Mucosa of rectum (tissue), 2 donors: ENCODE measurements around the gene ACRBP.
A peak's percentile ranks its signal among the peaks of the same experiment; 100 is the strongest.
"Not testable (repeated sequence)": the region's sequence is repeated elsewhere in the genome, so short reads cannot be mapped to it uniquely, and the experiment has no call there.

Source experiments
- H3K27ac ChIP-seq, 2 donors: one replicate each; pipeline ENCODE4 v1.7.0; 2013; ENCODE audit warnings: inconsistent platforms in 2 of 2, low read depth in 2 of 2, low read length in 2 of 2
- H3K27me3 ChIP-seq, 2 donors: one replicate each; pipeline ENCODE4 v1.7.0; 2013; ENCODE audit warnings: low read length in 2 of 2; ENCODE audit not compliant: control insufficient read depth in 2 of 2, insufficient read depth in 2 of 2
- H3K36me3 ChIP-seq, 2 donors: one replicate each; pipeline ENCODE4 v1.7.0; 2013; ENCODE audit warnings: low read length in 2 of 2; ENCODE audit not compliant: control insufficient read depth in 2 of 2, insufficient read depth in 2 of 2
- H3K4me1 ChIP-seq, 2 donors: one replicate each; pipeline ENCODE4 v1.7.0; 2013; ENCODE audit warnings: low read length in 2 of 2, mild to moderate bottlenecking in 1 of 2; ENCODE audit not compliant: control insufficient read depth in 2 of 2, insufficient read depth in 2 of 2
- H3K4me3 ChIP-seq, 2 donors: one replicate each; pipeline ENCODE4 v1.7.0; 2013; ENCODE audit warnings: low read length in 2 of 2
- H3K9ac ChIP-seq, 2 donors: one replicate each; pipeline ENCODE4 v1.7.0; 2013; ENCODE audit warnings: low read length in 2 of 2, low read depth in 1 of 2, mild to moderate bottlenecking in 1 of 2
- H3K9me3 ChIP-seq, 2 donors: one replicate each; pipeline ENCODE4 v1.7.0; 2013; ENCODE audit warnings: low read length in 2 of 2; ENCODE audit not compliant: control insufficient read depth in 2 of 2
- donor health status: healthy.
- donor health status: Normal muscosa, but diverticular disease.

Gene ACRBP

DNA sequence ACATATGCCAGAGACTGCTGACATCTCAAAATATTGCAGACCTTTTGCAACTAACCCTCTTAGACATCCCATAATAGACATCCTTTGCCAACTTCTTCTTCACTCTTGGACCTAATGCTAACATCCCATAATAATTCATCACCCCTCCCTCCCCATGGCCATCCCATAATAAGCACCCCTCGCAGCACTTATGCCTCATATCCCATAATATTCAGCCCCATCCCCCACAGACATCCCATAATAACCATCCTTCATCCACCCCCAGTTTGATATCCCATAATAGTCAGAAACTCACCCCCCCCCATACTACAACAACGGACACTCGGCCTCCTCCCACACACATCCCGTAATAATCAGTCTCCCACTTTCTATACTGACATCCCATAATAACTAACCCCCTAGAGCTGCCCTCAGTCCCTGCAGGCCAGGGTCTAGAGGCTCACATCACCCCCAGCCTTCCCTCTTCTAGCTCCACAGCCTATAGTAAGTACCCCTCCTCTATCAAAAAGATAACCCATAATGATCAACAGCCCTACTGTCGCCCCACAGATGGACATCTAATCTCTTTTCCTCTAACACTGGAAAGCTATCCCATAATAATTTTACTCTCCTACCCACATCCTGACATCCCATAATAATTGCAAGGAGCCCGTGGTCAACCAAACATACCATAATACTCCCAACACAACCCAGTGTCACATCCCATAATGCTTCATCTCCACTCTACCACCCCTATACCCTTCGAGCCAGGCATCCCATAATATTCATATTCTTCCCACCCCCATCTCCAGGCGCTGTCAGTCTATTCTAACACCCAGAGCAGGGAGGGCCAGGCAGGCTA, 39.3 kb downstream of the ACRBP start:
- H3K9ac ChIP-seq = no peak overlapping the region
- H3K27ac ChIP-seq = peak overlapping the region; percentile 90 to 95
- peaks cover 45 to 48% of the 10 kb centered on the region in 2 donors for H3K4me1 ChIP-seq
- H3K4me3 ChIP-seq = no peak overlapping the region
- H3K9me3 ChIP-seq = no peaks in the 10 kb centered on the region
- no peaks in the 10 kb centered on the region for H3K27me3 ChIP-seq
- H3K36me3 ChIP-seq = peaks cover 2 to 4% of the 10 kb centered on the region in 2 donors

DNA sequence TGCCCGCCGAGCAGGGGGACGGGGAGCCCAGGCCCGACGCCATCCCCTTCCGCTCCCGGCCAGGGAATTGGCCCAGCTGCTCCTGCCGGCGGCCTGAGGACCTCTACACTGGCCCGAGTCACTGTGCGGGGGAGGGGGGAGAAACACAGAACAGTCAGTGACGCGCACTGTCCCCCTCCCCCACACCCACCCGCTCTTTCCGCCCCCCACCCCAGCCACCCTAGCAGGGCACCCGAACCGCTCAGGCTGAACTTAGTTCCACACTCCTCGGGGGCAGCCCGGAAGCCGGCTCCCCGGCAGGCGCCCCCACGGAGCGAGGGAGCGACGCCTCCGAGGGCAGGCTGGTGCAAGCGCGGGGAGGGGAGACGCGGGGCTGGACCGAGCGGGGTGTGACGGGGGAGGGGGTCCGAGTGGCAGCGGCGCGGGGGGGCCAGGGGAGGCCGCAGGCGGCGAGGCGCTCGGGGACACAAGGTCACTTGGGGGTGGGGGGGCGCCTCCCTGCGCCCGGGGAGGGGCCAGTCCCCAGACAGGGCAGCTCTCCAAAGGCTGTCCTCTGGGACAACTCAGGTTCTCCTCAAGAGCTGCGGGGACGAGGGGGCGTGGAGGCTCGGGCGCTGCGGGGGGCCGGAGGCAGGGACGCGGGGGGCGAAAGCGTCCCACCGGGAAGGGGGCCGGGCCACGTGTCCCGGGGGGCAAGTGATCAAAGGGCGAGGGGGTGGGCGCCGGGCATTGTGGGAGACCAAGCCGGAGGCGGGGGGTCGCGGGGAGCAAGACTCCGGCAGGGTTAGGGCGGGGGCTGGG, 40.7 kb downstream of the ACRBP start:
- Histone ChIP-seq H3K27me3 (no peaks in the 10 kb centered on the region), H3K4me3 (peak overlapping the region; percentile 86 to 88), H3K4me1 (peaks cover 38 to 39% of the 10 kb centered on the region in 2 donors), H3K9ac (peak overlapping the region; percentile 63 to 83), H3K27ac (peak overlapping the region; percentile 90 to 95), H3K36me3 (peaks cover 15 to 18% of the 10 kb centered on the region in 2 donors), H3K9me3 (no peaks in the 10 kb centered on the region)

DNA sequence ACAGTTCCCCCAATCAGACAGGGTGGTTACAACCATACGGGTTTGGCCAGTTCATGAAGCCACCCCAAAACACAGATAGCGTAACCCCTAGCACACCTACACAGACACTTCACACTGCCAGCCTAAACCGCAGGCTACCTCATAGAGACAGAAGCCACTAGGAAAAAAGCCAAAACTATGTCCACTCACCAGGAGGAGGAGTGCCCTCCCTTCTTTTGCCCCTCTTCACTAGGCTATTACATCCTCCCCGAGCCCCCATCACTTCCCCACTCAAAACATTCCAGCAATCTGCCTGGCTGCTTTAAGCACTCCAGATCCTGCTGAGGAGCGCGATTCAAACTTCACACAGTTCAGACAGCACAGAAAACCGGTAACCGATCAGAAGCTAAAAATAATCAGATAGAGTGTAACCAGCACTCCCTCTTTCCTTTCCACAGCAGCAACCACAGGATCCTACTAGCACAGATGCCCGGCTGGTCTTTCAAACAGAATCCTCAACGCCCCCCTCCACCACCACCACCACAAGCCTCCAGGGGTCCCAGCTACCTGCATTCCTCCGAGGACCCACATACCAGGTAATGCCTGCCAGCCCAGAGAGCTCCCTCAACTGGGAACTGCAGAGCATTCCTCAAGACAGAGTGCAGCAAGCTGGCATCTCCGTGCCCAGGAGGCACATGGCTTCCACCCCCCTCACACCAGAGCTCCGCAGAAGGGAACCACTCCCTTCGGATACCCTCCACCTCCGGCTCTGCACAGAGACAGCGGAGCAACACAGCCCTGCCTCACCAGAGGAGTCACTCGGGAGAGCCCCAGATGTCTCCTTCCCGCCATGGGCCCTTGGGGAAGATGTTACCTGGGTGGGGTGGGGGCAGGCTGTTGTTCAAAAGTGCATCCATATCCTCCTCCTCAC, 41.6 kb downstream of the ACRBP start:
- Histone ChIP-seq H3K27ac (peak overlapping the region; percentile 90 to 95), H3K27me3 (no peaks in the 10 kb centered on the region), H3K4me1 (peaks cover 33 to 38% of the 10 kb centered on the region in 2 donors), H3K9me3 (no peaks in the 10 kb centered on the region), H3K4me3 (peak overlapping the region; percentile 86 to 88), H3K36me3 (peaks cover 23 to 27% of the 10 kb centered on the region in 2 donors), H3K9ac (peak overlapping the region; percentile 63 to 83)

GRCh38 chr12:6604259-6605029, 42.8 kb downstream of the ACRBP start:
- no peak overlapping the region for H3K27ac ChIP-seq
- H3K36me3 ChIP-seq = peaks cover 36 to 39% of the 10 kb centered on the region in 2 donors
- H3K4me3 ChIP-seq = peak overlapping the region; percentile 86 to 88
- peaks cover 33 to 38% of the 10 kb centered on the region in 2 donors for H3K4me1 ChIP-seq
- H3K9ac ChIP-seq = no peak overlapping the region
- no peaks in the 10 kb centered on the region for H3K27me3 ChIP-seq
- H3K9me3 ChIP-seq = no peaks in the 10 kb centered on the region

DNA sequence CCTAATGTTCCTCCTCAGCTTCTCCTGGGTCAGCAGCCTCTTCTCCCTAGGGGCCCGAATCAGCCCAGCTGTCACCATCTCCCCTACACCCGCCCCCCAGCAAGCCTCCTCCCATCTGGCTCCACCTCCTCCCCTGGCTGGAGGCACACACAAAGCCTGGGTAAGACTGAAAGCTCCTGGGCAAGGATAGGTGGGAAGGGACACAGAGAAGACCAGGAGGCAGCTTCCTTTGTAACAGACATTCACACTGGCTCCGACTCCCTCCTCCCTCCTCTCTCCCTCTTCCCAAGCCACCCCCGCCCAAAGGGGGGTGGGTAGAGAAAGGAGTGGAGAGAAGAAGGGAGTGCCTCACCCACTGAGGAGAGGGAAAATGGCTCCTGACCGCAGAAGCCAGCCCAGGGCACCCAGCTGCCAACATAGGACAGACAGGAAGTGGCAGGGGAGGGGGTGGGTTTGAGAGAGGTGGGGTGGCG, 44.1 kb downstream of the ACRBP start:
- Histone ChIP-seq H3K27ac (peak overlapping the region in 1 of 2 donors; percentile 5), H3K27me3 (no peaks in the 10 kb centered on the region), H3K36me3 (peaks cover 47% of the 10 kb centered on the region in 2 donors), H3K4me1 (peaks cover 31 to 37% of the 10 kb centered on the region in 2 donors), H3K9me3 (no peaks in the 10 kb centered on the region), H3K4me3 (peak overlapping the region; percentile 20 to 22), H3K9ac (no peak overlapping the region)

- Histone ChIP-seq H3K9ac (no peak overlapping the region), H3K36me3 (peaks cover 53% of the 10 kb centered on the region in 2 donors)
These were observed 44.7 kb downstream of the ACRBP start for GRCh38 chr12:6602526-6602925.

GRCh38 chr12:6595673-6596072, 51.6 kb downstream of the ACRBP start:
- not testable (repeated sequence) for H3K4me3 ChIP-seq, H3K27me3 ChIP-seq, H3K4me1 ChIP-seq, H3K9ac ChIP-seq, H3K9me3 ChIP-seq, H3K27ac ChIP-seq
- H3K36me3 ChIP-seq = peaks cover 81 to 84% of the 10 kb centered on the region in 2 donors

More at GRCh38 chr12:6602526-6602925, 44.7 kb downstream of the ACRBP start:
- H3K4me1 ChIP-seq = peaks cover 25 to 31% of the 10 kb centered on the region in 2 donors
- H3K27ac ChIP-seq = no peak overlapping the region
- H3K9me3 ChIP-seq = no peaks in the 10 kb centered on the region
- no peaks in the 10 kb centered on the region for H3K27me3 ChIP-seq
- peak overlapping the region in 1 of 2 donors; percentile 22 for H3K4me3 ChIP-seq

DNA sequence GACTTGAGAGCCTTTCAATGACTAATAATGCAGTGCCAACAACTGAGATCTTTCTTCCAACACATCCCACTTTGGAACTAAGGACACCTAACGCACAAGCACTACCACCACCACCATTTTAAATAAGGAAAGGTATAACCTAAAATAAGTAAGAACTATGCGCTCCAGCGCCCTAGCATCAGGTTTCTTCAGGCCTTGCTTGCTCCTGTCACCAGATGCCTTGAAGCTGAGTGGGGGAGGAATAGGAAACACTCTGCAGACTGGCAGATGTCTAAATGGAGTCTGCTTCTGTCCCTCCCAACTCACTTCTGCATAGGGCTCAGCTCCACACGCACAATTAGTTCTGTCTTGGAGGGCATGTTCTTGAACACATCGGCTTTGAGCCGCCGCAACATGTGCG, 55.1 kb downstream of the ACRBP start:
- no peak overlapping the region for H3K9ac ChIP-seq
- H3K4me1 ChIP-seq = no peaks in the 10 kb centered on the region
- H3K27ac ChIP-seq = no peak overlapping the region
- H3K36me3 ChIP-seq = peaks cover 77 to 81% of the 10 kb centered on the region in 2 donors
- no peaks in the 10 kb centered on the region for H3K9me3 ChIP-seq
- H3K4me3 ChIP-seq = no peak overlapping the region
- no peaks in the 10 kb centered on the region for H3K27me3 ChIP-seq
